HCT116 (cell line): ENCODE data around the gene CHADL. TPM values are rescaled to one million over a fixed set of nuclear protein-coding genes. Genes with fewer than 3 reads are reported as not detected.

Experiments used
- ATAC-seq: fragments of 200-7000 bp; cut with Tn5 transposase; 2 replicates; pipeline ENCODE4 v1.9.1; 2020; ENCODE audit warnings: mild to moderate bottlenecking, moderate library complexity
- BruUV-seq: library from RNA; stranded (reverse); fragments of 400-500 nt; replicated peaks from 2 replicates; lab custom pipeline; 2021; lab: Mats Ljungman, UMichigan
- CTCF ChIA-PET: fragments of 300-600 bp; sonication (Branson Sonifier 250); formaldehyde crosslinking; loops from one replicate; lab custom pipeline; 2021; ENCODE audit warnings: antibody characterized with exemption; lab: Charles Lee
- POLR2A ChIA-PET: fragments of 300-600, 350-600 bp; sonication (Branson Sonifier 250); formaldehyde crosslinking; loops from one replicate; lab custom pipeline; 2021; ENCODE audit warnings: antibody characterized with exemption; lab: Charles Lee
- RAD21 ChIA-PET, 2 experiments: fragments of 300-600 bp; sonication (Branson Sonifier 250); formaldehyde crosslinking; loops; one replicate each; lab custom pipeline; 2023; ENCODE audit warnings: low total read pairs in 2 of 2; ENCODE audit not compliant: uncharacterized antibody in 2 of 2, unreplicated experiment in 2 of 2, low non-redundant PET in 1 of 2; lab: Charles Lee
- DNase-seq: peaks from one replicate; pipeline ENCODE4 v3.0.0-alpha.2; 2010; ENCODE audit warnings: low read depth, low spot score
- H2AFZ ChIP-seq: fragments of 200-600 bp; shearing (Covaris generic), sonication (generic); 2 replicates; pipeline ENCODE4 v1.6.1; 2017; ENCODE audit warnings: low read depth, mixed run types, mixed read lengths, antibody characterized with exemption, low read length; ENCODE audit not compliant: poor library complexity, severe bottlenecking
- H3K27ac ChIP-seq: 2 replicates; pipeline ENCODE4 v1.5.1; 2012; ENCODE audit warnings: low read depth, low read length
- H3K27me3 ChIP-seq: fragments of 200-600 bp; sonication (generic); 2 replicates; pipeline ENCODE4 v1.6.1; 2016; ENCODE audit warnings: mixed run types, low read length, mixed read lengths; ENCODE audit not compliant: insufficient read depth
- H3K36me3 ChIP-seq, 2 experiments: fragments of 200-500 bp in 1 of 2; fragments of 200-600 bp in 1 of 2; sonication (Bioruptor generic) in 1 of 2; sonication (generic) in 1 of 2; 2 replicates each; pipeline versions ENCODE4 v1.5.1 to v1.6.1; 2014 to 2016; ENCODE audit warnings: low read length in 2 of 2, inconsistent platforms in 1 of 2, mixed read lengths in 1 of 2, mixed run types in 1 of 2; ENCODE audit not compliant: insufficient read depth in 2 of 2, control insufficient read depth in 1 of 2
- H3K4me1 ChIP-seq, 2 experiments: fragments of 200-600 bp in 1 of 2; sonication (generic) in 1 of 2; 2 replicates each; pipeline versions ENCODE4 v1.5.1 to v1.6.1; 2012 to 2017; ENCODE audit warnings: low read length in 2 of 2, inconsistent platforms in 1 of 2, mild to moderate bottlenecking in 1 of 2, mixed read lengths in 1 of 2, mixed run types in 1 of 2, moderate library complexity in 1 of 2; ENCODE audit not compliant: insufficient read depth in 2 of 2, control insufficient read depth in 1 of 2
- H3K4me2 ChIP-seq: fragments of 200-600 bp; sonication (generic); 2 replicates; pipeline ENCODE4 v1.6.1; 2017; ENCODE audit warnings: mixed run types, low read length, mixed read lengths
- H3K4me3 ChIP-seq, 2 experiments: fragments of 200-600 bp in 1 of 2; sonication (generic) in 1 of 2; replicated peaks in 1 of 2; 2 replicates each; pipeline ENCODE4 v1.5.1; 2011 to 2016; ENCODE audit warnings: low read length in 2 of 2, control low read depth in 1 of 2, low read depth in 1 of 2, mild to moderate bottlenecking in 1 of 2, mixed read lengths in 1 of 2, mixed run types in 1 of 2
- H3K79me2 ChIP-seq: fragments of 200-600 bp; sonication (generic); 2 replicates; pipeline ENCODE4 v1.6.1; 2017; ENCODE audit warnings: mild to moderate bottlenecking, mixed run types, low read length, moderate library complexity, mixed read lengths; ENCODE audit not compliant: insufficient read depth
- H3K9ac ChIP-seq: fragments of 200-600 bp; sonication (generic); 2 replicates; pipeline ENCODE4 v1.6.1; 2016; ENCODE audit warnings: low read length, mixed read lengths
- H3K9me2 ChIP-seq: fragments of 200-600 bp; sonication (generic), shearing (Covaris generic); 2 replicates; pipeline ENCODE4 v1.6.1; 2017; ENCODE audit warnings: mixed run types, mild to moderate bottlenecking, moderate library complexity; ENCODE audit not compliant: insufficient read depth
- H3K9me3 ChIP-seq, 2 experiments: fragments of 200-500 bp in 1 of 2; fragments of 200-600 bp in 1 of 2; sonication (Bioruptor generic) in 1 of 2; sonication (generic) in 1 of 2; 2 replicates each; pipeline ENCODE4 v1.6.1; 2014 to 2017; ENCODE audit warnings: low read length in 2 of 2, mixed read lengths in 2 of 2, inconsistent platforms in 1 of 2, low read depth in 1 of 2, mild to moderate bottlenecking in 1 of 2, mixed run types in 1 of 2, moderate library complexity in 1 of 2; ENCODE audit not compliant: control insufficient read depth in 1 of 2, insufficient read depth in 1 of 2
- H4K20me1 ChIP-seq: fragments of 200-600 bp; sonication (generic), shearing (Covaris generic); 2 replicates; pipeline ENCODE4 v1.6.1; 2017; ENCODE audit warnings: mixed run types, mild to moderate bottlenecking, moderate library complexity; ENCODE audit not compliant: insufficient read depth
- EGR1 ChIP-seq: IDR thresholded peaks from 2 replicates; pipeline ENCODE4 v1.6.1; 2012; ENCODE audit warnings: low read depth
- EZH2 ChIP-seq: fragments of 200-600 bp; sonication (generic); IDR thresholded peaks from 2 replicates; pipeline ENCODE4 v1.6.1; 2017; ENCODE audit warnings: antibody characterized with exemption, mixed run types
- EZH2phosphoT487 ChIP-seq: fragments of 200-600 bp; IDR thresholded peaks from 2 replicates; pipeline ENCODE4 v1.6.1; 2018; ENCODE audit warnings: antibody characterized with exemption, borderline replicate concordance
- FOSL1 ChIP-seq: IDR thresholded peaks from 2 replicates; pipeline ENCODE4 v1.6.1; 2012; ENCODE audit warnings: low read depth
- MAX ChIP-seq: IDR thresholded peaks from 2 replicates; pipeline ENCODE4 v1.6.1; 2012
- POLR2A ChIP-seq: IDR thresholded peaks from 2 replicates; pipeline ENCODE4 v1.7.0; 2011; ENCODE audit warnings: borderline replicate concordance; ENCODE audit not compliant: insufficient read depth, insufficient read length; ENCODE audit errors: extremely low read depth
- POLR2AphosphoS5 ChIP-seq: IDR thresholded peaks from 2 replicates; pipeline ENCODE4 v1.6.1; 2011; ENCODE audit warnings: mild to moderate bottlenecking, low read depth, low read length, moderate library complexity
- RAD21 ChIP-seq: IDR thresholded peaks from 2 replicates; pipeline ENCODE4 v1.6.1; 2012; ENCODE audit warnings: low read depth, mild to moderate bottlenecking
- REST ChIP-seq: IDR thresholded peaks from 2 replicates; pipeline ENCODE4 v1.6.1; 2012; ENCODE audit warnings: low read depth
- SIN3A ChIP-seq: IDR thresholded peaks from 2 replicates; pipeline ENCODE4 v1.6.1; 2012; ENCODE audit warnings: low read depth
- SP1 ChIP-seq: IDR thresholded peaks from 2 replicates; pipeline ENCODE4 v1.6.1; 2012; ENCODE audit warnings: low read depth
- TCF7L2 ChIP-seq: IDR thresholded peaks from 2 replicates; pipeline ENCODE4 v1.7.0; 2011; ENCODE audit warnings: borderline replicate concordance, inconsistent platforms; ENCODE audit not compliant: insufficient read depth, insufficient read length; ENCODE audit errors: extremely low read depth
- YY1 ChIP-seq: IDR thresholded peaks from 2 replicates; pipeline ENCODE4 v1.6.1; 2011; ENCODE audit warnings: low read length, low read depth, moderate library complexity, mild to moderate bottlenecking; ENCODE audit not compliant: insufficient replicate concordance; ENCODE audit errors: extremely low read depth
- ZFX ChIP-seq: fragments of 450-650 bp; IDR thresholded peaks from 2 replicates; pipeline ENCODE4 v1.6.1; 2017
- ZNF274 ChIP-seq: fragments of 200-500 bp; sonication (Bioruptor generic); IDR thresholded peaks from 2 replicates; pipeline ENCODE4 v1.6.1; 2014; ENCODE audit warnings: mild to moderate bottlenecking, low read depth, low read length, inconsistent platforms
- intact Hi-C: fragments of 100-400 bp; cut with micrococcal nuclease; formaldehyde crosslinking; loops from 2 replicates; pipeline ENCODE4 v1.10.0; 2022
- total RNA-seq: library from RNA; stranded (reverse); gene quantifications from one replicate; pipeline ENCODE4 v1.2.1, GENCODE V29; 2021; ENCODE audit not compliant: unreplicated experiment
- TF ChIP-seq, protein P1 (sequence below): IDR thresholded peaks from 2 replicates; pipeline ENCODE4 v1.6.1; 2012

The CHADL gene
- total RNA-seq, 1 experiment from 2014 or later, result 0.47 TPM

- TF ChIP-seq ZNF274 (no peak), EZH2 (no peak), EZH2phosphoT487 (no peak), TCF7L2 (no peak)
Measured at GRCh38 chr22:41206719-41207118, 34.0 kb downstream of the CHADL start (continued).

GRCh38 chr22:41204992-41205900 is 35.5 kb downstream of the CHADL start, which contains the start of gene L3MBTL2:
L3MBTL2 (plus strand) TSS chr22:41205312; CDS start chr22:41205363, 51 bp downstream.
- H3K27me3 ChIP-seq, result no peaks in the 10 kb centered on the region
- peak within 1 kb of the TSS; percentile 89 for H3K9ac ChIP-seq
- intact Hi-C loops, result no loop called here
- H2AFZ ChIP-seq, result no peak within 1 kb of the TSS
- H3K79me2 ChIP-seq, result peaks cover 35% of the 10 kb centered on the region
- CTCF ChIA-PET, result no interaction called here
- peaks cover 0 to 11% of the 10 kb centered on the region in 2 experiments; a peak in 1 of 4 replicates for H3K4me1 ChIP-seq
- peak within 1 kb of the TSS; percentile 84 to 99 for H3K4me3 ChIP-seq
- POLR2A ChIA-PET, result no interaction called here
- RAD21 ChIA-PET, result no interaction called here
- H3K9me3 ChIP-seq, result no peaks in the 10 kb centered on the region
- peak within 1 kb of the TSS; percentile 85 for H3K4me2 ChIP-seq
- H3K27ac ChIP-seq, result peak within 1 kb of the TSS; percentile 56
- DNase-seq (peak; percentile 91), ATAC-seq (peak; percentile 99)
- H4K20me1 ChIP-seq, result no peaks in the 10 kb centered on the region
- H3K36me3 ChIP-seq, result peaks cover 0 to 3% of the 10 kb centered on the region in 2 experiments; a peak in 1 of 4 replicates
- H3K9me2 ChIP-seq, result no peaks in the 10 kb centered on the region
- TF ChIP-seq, protein P1, sequence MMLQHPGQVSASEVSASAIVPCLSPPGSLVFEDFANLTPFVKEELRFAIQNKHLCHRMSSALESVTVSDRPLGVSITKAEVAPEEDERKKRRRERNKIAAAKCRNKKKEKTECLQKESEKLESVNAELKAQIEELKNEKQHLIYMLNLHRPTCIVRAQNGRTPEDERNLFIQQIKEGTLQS, result no peak
- TF ChIP-seq EGR1, result peak; percentile 66
- peak; percentile 77 for TF ChIP-seq MAX
- no peak for TF ChIP-seq ZNF274
- peak; percentile 73; the same call in 1 of the 2 replicates for TF ChIP-seq SIN3A
- TF ChIP-seq SP1, result peak; percentile 97
- no peak for TF ChIP-seq RAD21
- TF ChIP-seq REST, result no peak
- TF ChIP-seq TCF7L2, result peak; percentile 18
- TF ChIP-seq ZFX, result peak; percentile 67; the same call in 1 of the 2 replicates
- TF ChIP-seq YY1, result peak; percentile 96
- peak; percentile 65 for TF ChIP-seq POLR2A
- TF ChIP-seq POLR2AphosphoS5, result peak; percentile 82
- TF ChIP-seq FOSL1, result no peak
- BruUV-seq, result TSS peak; percentile 87
